ENCODE measurements around the gene SULT2B1. TPM values are rescaled to one million over a fixed set of nuclear protein-coding genes. Genes with fewer than 3 reads are reported as not detected.

Gene SULT2B1
- total RNA-seq, 2 experiments from 2014 or later = not detected

GRCh38 chr19:48510421-48511268, 41.3 kb upstream of the SULT2B1 start:
- H2AFZ ChIP-seq (ENCODE audit: low read length) = peak overlapping the region; percentile 46; the same call in 1 of the 2 replicates
- CTCF ChIA-PET (ENCODE audit: unreplicated experiment) = no interaction called here
- POLR2A ChIA-PET = no interaction called here
- DNase-seq (ENCODE audit: low spot score) = peak; percentile 76
- H3K4me1 ChIP-seq (ENCODE audit: insufficient read depth, low read length, poor library complexity, severe bottlenecking) = peaks cover 33% of the 10 kb centered on the region
- no peaks in the 10 kb centered on the region for H3K9me2 ChIP-seq (ENCODE audit: insufficient read depth, low read length)
- peak overlapping the region; percentile 82 for H3K4me2 ChIP-seq (ENCODE audit: low read length)
- intact Hi-C loops (cut with micrococcal nuclease; ENCODE audit: unreplicated experiment) = no loop called here
- no peaks in the 10 kb centered on the region for H3K36me3 ChIP-seq (ENCODE audit: insufficient read depth, low read length)
- no peaks in the 10 kb centered on the region for H3K79me2 ChIP-seq (ENCODE audit: insufficient read depth, low read depth, low read length)
- no peaks in the 10 kb centered on the region for H3K9me3 ChIP-seq (ENCODE audit: low read length)
- TF ChIP-seq EZH2phosphoT487 (IDR thresholded peaks at IDR 0.05; ENCODE audit: borderline replicate concordance, low read depth, low read length) (no peak), CTCF (conservative IDR thresholded peaks at IDR 0.05; ENCODE audit: low read length) (no peak)
- H3K4me3 ChIP-seq (ENCODE audit: low read depth, low read length, poor library complexity, severe bottlenecking) = peak overlapping the region; percentile 79
- no peaks in the 10 kb centered on the region for H4K20me1 ChIP-seq (ENCODE audit: insufficient read depth, low read length)
- no TSS peak for BruUV-seq (replicated peaks)
- H3K27ac ChIP-seq (ENCODE audit: low read depth, low read length, poor library complexity, severe bottlenecking) = no peak overlapping the region

- intact Hi-C loops (cut with micrococcal nuclease; ENCODE audit: unreplicated experiment) = no loop called here
- Histone ChIP-seq H3K27ac (ENCODE audit: low read depth, low read length, poor library complexity, severe bottlenecking) (no peak overlapping the region), H4K20me1 (ENCODE audit: insufficient read depth, low read length) (no peaks in the 10 kb centered on the region), H2AFZ (ENCODE audit: low read length) (0 out of 2 replicates have a peak overlapping the region, but pooled peaks have one; percentile 24), H3K36me3 (ENCODE audit: insufficient read depth, low read length) (no peaks in the 10 kb centered on the region), H3K4me3 (ENCODE audit: low read depth, low read length, poor library complexity, severe bottlenecking) (peak overlapping the region; percentile 79), H3K79me2 (ENCODE audit: insufficient read depth, low read depth, low read length) (no peaks in the 10 kb centered on the region), H3K9me2 (ENCODE audit: insufficient read depth, low read length) (no peaks in the 10 kb centered on the region), H3K9me3 (ENCODE audit: low read length) (no peaks in the 10 kb centered on the region), H3K4me1 (ENCODE audit: insufficient read depth, low read length, poor library complexity, severe bottlenecking) (peaks cover 33% of the 10 kb centered on the region), H3K4me2 (ENCODE audit: low read length) (peak overlapping the region; percentile 82)
- DNase-seq (ENCODE audit: low spot score) = no peak
- no peak for TF ChIP-seq EZH2phosphoT487 (IDR thresholded peaks at IDR 0.05; ENCODE audit: borderline replicate concordance, low read depth, low read length)
- TF ChIP-seq CTCF (conservative IDR thresholded peaks at IDR 0.05; ENCODE audit: low read length) = no peak
- POLR2A ChIA-PET = no interaction called here
- CTCF ChIA-PET (ENCODE audit: unreplicated experiment) = no interaction called here
- no TSS peak for BruUV-seq (replicated peaks)
Observed at GRCh38 chr19:48511321-48511731, 40.6 kb upstream of the SULT2B1 start.
